Esophagus squamous epithelium (tissue), 4 donors: ENCODE measurements around the gene OVCA2.

Experiments used
- CTCF ChIP-seq, 6 experiments: fragments of 450-650 bp in 4 of 6; fragments of 200-600 bp in 2 of 6; sonication (generic) in 2 of 6; IDR thresholded peaks; one replicate each; pipeline ENCODE4 v1.5.1; 2016 to 2019; ENCODE audit warnings: antibody characterized with exemption in 6 of 6, mild to moderate bottlenecking in 4 of 6, moderate library complexity in 4 of 6
- POLR2A ChIP-seq, 4 donors: fragments of 450-650 bp; IDR thresholded peaks; one replicate each; pipeline ENCODE4 v1.6.1; 2017; ENCODE audit warnings: antibody characterized with exemption in 4 of 4, mild to moderate bottlenecking in 4 of 4, moderate library complexity in 3 of 4

- TF ChIP-seq CTCF (IDR thresholded peaks at IDR 0.05) (no peak), POLR2A (IDR thresholded peaks at IDR 0.05) (no peak)
Measured at GRCh38 chr17:2084036-2084765, 42.4 kb downstream of the OVCA2 start.
